HepG2 (cell line): ENCODE data around the gene MPP3. TPM values are rescaled to one million over a fixed set of nuclear protein-coding genes. Genes with fewer than 3 reads are reported as not detected.

Experiments used
- ARID2 ChIP-seq: sonication (generic); formaldehyde crosslinking; IDR thresholded peaks from 2 replicates; pipeline ENCODE4 v1.8.1; 2022; ENCODE audit warnings: mild to moderate bottlenecking, missing genetic modification reagents, borderline replicate concordance
- ASH2L ChIP-seq: fragments of 300-600, 200-600 bp; sonication (generic); IDR thresholded peaks from 2 replicates; pipeline ENCODE4 v1.7.0; 2017; ENCODE audit warnings: low read depth, mild to moderate bottlenecking, moderate library complexity, mixed read lengths, low read length; ENCODE audit not compliant: insufficient read length
- ATRX ChIP-seq: sonication (generic); formaldehyde crosslinking; IDR thresholded peaks from 2 replicates; pipeline ENCODE4 v1.4.0; 2020; ENCODE audit warnings: missing genetic modification reagents, borderline replicate concordance
- FIP1L1 ChIP-seq: fragments of 200-400 bp; formaldehyde crosslinking; IDR thresholded peaks from 2 replicates; pipeline ENCODE4 v1.6.1; 2018; ENCODE audit warnings: low read depth, mild to moderate bottlenecking, low read length, moderate library complexity, borderline replicate concordance; ENCODE audit not compliant: insufficient read depth
- FOXJ3 ChIP-seq: sonication (generic); formaldehyde crosslinking; IDR thresholded peaks from 2 replicates; pipeline ENCODE4 v1.4.0; 2020; ENCODE audit warnings: missing genetic modification reagents, mild to moderate bottlenecking, borderline replicate concordance
- FOXM1 ChIP-seq: sonication (generic); formaldehyde crosslinking; IDR thresholded peaks from 2 replicates; pipeline ENCODE4 v1.5.0; 2020; ENCODE audit warnings: missing genetic modification reagents
- GABPB1 ChIP-seq: IDR thresholded peaks from 2 replicates; pipeline ENCODE4 v1.6.1; 2016; ENCODE audit warnings: mild to moderate bottlenecking, missing genetic modification reagents, moderate library complexity, missing compliant biosample characterization
- HES4 ChIP-seq: sonication (generic); formaldehyde crosslinking; IDR thresholded peaks from 2 replicates; pipeline ENCODE4 v1.9.0; 2021; ENCODE audit warnings: mild to moderate bottlenecking, missing genetic modification reagents, borderline replicate concordance
- KDM6A ChIP-seq: IDR thresholded peaks from 2 replicates; pipeline ENCODE4 v1.6.1; 2016; ENCODE audit warnings: low read depth
- MAFK ChIP-seq, 2 experiments: IDR thresholded peaks in 1 of 2; conservative IDR thresholded peaks in 1 of 2; 2 replicates each; pipeline ENCODE4 v1.6.1; 2011; ENCODE audit warnings: improper control_type of control experiment in 2 of 2, low read length in 2 of 2
- NFATC3 ChIP-seq: sonication (generic); formaldehyde crosslinking; IDR thresholded peaks from 2 replicates; pipeline ENCODE4 v1.5.1; 2020; ENCODE audit warnings: mild to moderate bottlenecking, missing genetic modification reagents
- NFE2L2 ChIP-seq: fragments of 150-350 bp; IDR thresholded peaks from 2 replicates; pipeline ENCODE4 v1.6.1; 2014; ENCODE audit warnings: low read length
- RBM22 ChIP-seq: fragments of 200-400 bp; formaldehyde crosslinking; optimal IDR thresholded peaks from 2 replicates; pipeline ENCODE3; 2017; ENCODE audit warnings: mild to moderate bottlenecking, low read length, moderate library complexity
- RNF2 ChIP-seq: fragments of 450-650 bp; conservative IDR thresholded peaks from 2 replicates; pipeline ENCODE4 v1.6.1; 2016; ENCODE audit warnings: low read depth
- SKI ChIP-seq: fragments of 450-650 bp; IDR thresholded peaks from one replicate; pipeline ENCODE4 v1.6.1; 2018; ENCODE audit warnings: mild to moderate bottlenecking; ENCODE audit not compliant: partially characterized antibody
- TFE3 ChIP-seq: IDR thresholded peaks from 2 replicates; pipeline ENCODE4 v1.6.1; 2016
- TMF1 ChIP-seq: sonication (generic); formaldehyde crosslinking; IDR thresholded peaks from 2 replicates; pipeline ENCODE4 v1.8.1; 2022; ENCODE audit warnings: low read depth, missing genetic modification reagents
- TOE1 ChIP-seq: sonication (generic); formaldehyde crosslinking; IDR thresholded peaks from 2 replicates; pipeline ENCODE4 v1.4.0; 2020; ENCODE audit warnings: mild to moderate bottlenecking, missing genetic modification reagents
- ZFP37 ChIP-seq: sonication (generic); formaldehyde crosslinking; IDR thresholded peaks from 2 replicates; pipeline ENCODE4 v1.4.0; 2020; ENCODE audit warnings: missing genetic modification reagents, borderline replicate concordance
- ZGPAT ChIP-seq: IDR thresholded peaks from 2 replicates; pipeline ENCODE4 v1.6.1; 2016; ENCODE audit warnings: mild to moderate bottlenecking
- ZNF232 ChIP-seq: sonication (generic); formaldehyde crosslinking; IDR thresholded peaks from 2 replicates; pipeline ENCODE4 v1.4.0; 2020; ENCODE audit warnings: missing genetic modification reagents, borderline replicate concordance
- ZNF3 ChIP-seq: IDR thresholded peaks from 2 replicates; pipeline ENCODE4 v1.7.0; 2017; ENCODE audit warnings: inconsistent platforms
- ZNF30 ChIP-seq: sonication (generic); formaldehyde crosslinking; IDR thresholded peaks from 2 replicates; pipeline ENCODE4 v1.5.0; 2020; ENCODE audit warnings: mild to moderate bottlenecking, missing genetic modification reagents
- ZNF33A ChIP-seq: sonication (generic); formaldehyde crosslinking; IDR thresholded peaks from 2 replicates; pipeline ENCODE4 v1.5.1; 2020; ENCODE audit warnings: missing genetic modification reagents, mild to moderate bottlenecking, moderate library complexity, borderline replicate concordance
- ZNF354B ChIP-seq: sonication (generic); formaldehyde crosslinking; IDR thresholded peaks from 2 replicates; pipeline ENCODE4 v1.8.0; 2022; ENCODE audit warnings: mild to moderate bottlenecking, missing genetic modification reagents
- ZNF362 ChIP-seq: sonication (generic); formaldehyde crosslinking; IDR thresholded peaks from 2 replicates; pipeline ENCODE4 v1.4.0; 2020; ENCODE audit warnings: missing genetic modification reagents, mild to moderate bottlenecking, borderline replicate concordance
- ZNF382 ChIP-seq: sonication (generic); formaldehyde crosslinking; IDR thresholded peaks from 2 replicates; pipeline ENCODE4 v1.5.0; 2020; ENCODE audit warnings: missing genetic modification reagents, mild to moderate bottlenecking, borderline replicate concordance
- ZNF713 ChIP-seq: sonication (generic); formaldehyde crosslinking; IDR thresholded peaks from 2 replicates; pipeline ENCODE4 v1.4.0; 2020; ENCODE audit warnings: mild to moderate bottlenecking, missing genetic modification reagents
- ZNF772 ChIP-seq: sonication (generic); formaldehyde crosslinking; IDR thresholded peaks from 2 replicates; pipeline ENCODE4 v1.5.0; 2020; ENCODE audit warnings: mild to moderate bottlenecking, missing genetic modification reagents
- ZSCAN25 ChIP-seq: sonication (generic); formaldehyde crosslinking; IDR thresholded peaks from 2 replicates; pipeline ENCODE4 v1.8.0; 2022; ENCODE audit warnings: mild to moderate bottlenecking, missing genetic modification reagents
- polyA plus RNA-seq, 8 experiments: library from polyadenylated mRNA; depleted of rRNA in 3 of 8; stranded (reverse) in 7 of 8; unstranded in 1 of 8; fragments of >200 nt; fragmentation: Illumina TruSeq in 4 of 8; extraction: Trizol in 4 of 8; gene quantifications; 2 replicates each; pipeline versions ENCODE4 v1.2.1 to v1.2.3, GENCODE V29; 2011 to 2016; ENCODE audit warnings: low read depth in 4 of 8, missing spikeins in 1 of 8, mixed read lengths in 1 of 8; ENCODE audit not compliant: insufficient read depth in 1 of 8
- total RNA-seq, 5 experiments: library from RNA; depleted of rRNA; stranded (reverse); fragments of >200 nt; fragmentation: Illumina TruSeq; extraction: Trizol; gene quantifications; 2 replicates each; pipeline ENCODE4 v1.2.3, GENCODE V29; 2016; ENCODE audit warnings: low read depth in 1 of 5

Gene MPP3
- total and polyA plus RNA-seq, 2 of the 13 experiments (the other 11 are each of a cell fraction or from before 2014, with no cell fraction given) = 0.91 to 1.8 TPM

GRCh38 chr17:43755389-43755875, 77.5 kb downstream of the MPP3 start (continued):
- TF ChIP-seq ATRX (CRISPR knock-in tag) (no peak), ZNF772 (CRISPR knock-in tag) (no peak; the same call in 1 of the 2 replicates), ZNF232 (no peak), ZNF382 (CRISPR knock-in tag) (no peak), TOE1 (no peak), ZNF354B (CRISPR knock-in tag) (no peak), ZNF3 (no peak), RBM22 (no peak), ZNF33A (CRISPR knock-in tag) (no peak), NFATC3 (CRISPR knock-in tag) (no peak), FIP1L1 (no peak), ZNF362 (CRISPR knock-in tag) (no peak), ZFP37 (no peak), FOXJ3 (CRISPR knock-in tag) (no peak), KDM6A (CRISPR knock-in tag) (no peak), TMF1 (CRISPR knock-in tag) (no peak), RNF2 (no peak), HES4 (CRISPR knock-in tag) (0 out of 2 replicates have a peak, but pooled peaks have one; percentile 37), ZGPAT (CRISPR knock-in tag) (no peak), MAFK (conservative IDR thresholded peaks at IDR 0.05 in 1 of 2, IDR thresholded peaks at IDR 0.05 in 1 of 2; ENCODE audit: low read length in 2 of 2) (no peak), GABPB1 (CRISPR knock-in tag) (peak; percentile 68; the same call in 1 of the 2 replicates), TFE3 (CRISPR knock-in tag) (no peak), FOXM1 (CRISPR knock-in tag) (no peak), NFE2L2 (no peak), ZNF30 (CRISPR knock-in tag) (no peak), SKI (no peak), ARID2 (no peak), ASH2L (no peak), ZSCAN25 (CRISPR knock-in tag) (no peak), ZNF713 (CRISPR knock-in tag) (no peak)
